Right ventricle myocardium superior (tissue), 1 donor: ENCODE results near the gene LMF1. TPM values are rescaled to one million over a fixed set of nuclear protein-coding genes. Genes with fewer than 3 reads are reported as not detected.

Experiments
- ATAC-seq: fragments of 200-7000 bp; cut with Tn5 transposase; one replicate; pipeline ENCODE4 v1.9.1; 2020; ENCODE audit warnings: mild to moderate bottlenecking; ENCODE audit not compliant: poor library complexity
- DNase-seq: peaks from one replicate; pipeline ENCODE4 v3.0.0-alpha.2; 2020
- intact Hi-C: fragments of 100-400 bp; cut with DNase I; formaldehyde crosslinking; loops from one replicate; pipeline ENCODE4 v1.11.2; 2022
- total RNA-seq: library from RNA; stranded (reverse); fragmentation: NEBNext Ultra II Directional; extraction: Animal tissue kit (Norgen Biotek cat#: 25700); gene quantifications from one replicate; pipeline ENCODE4 v1.2.1, GENCODE V29; 2021
- donor health status: DM: no; HTN: yes; CAD: no; lungs with severe emphysema.

Gene LMF1
- total RNA-seq, 1 donor from 2014 or later: 5.6 TPM

GRCh38 chr16:975291-975690 lies 4.5 kb upstream of the LMF1 start:
- intact Hi-C loops: no loop called here
- ATAC-seq (no peak), DNase-seq (no peak)

DNA sequence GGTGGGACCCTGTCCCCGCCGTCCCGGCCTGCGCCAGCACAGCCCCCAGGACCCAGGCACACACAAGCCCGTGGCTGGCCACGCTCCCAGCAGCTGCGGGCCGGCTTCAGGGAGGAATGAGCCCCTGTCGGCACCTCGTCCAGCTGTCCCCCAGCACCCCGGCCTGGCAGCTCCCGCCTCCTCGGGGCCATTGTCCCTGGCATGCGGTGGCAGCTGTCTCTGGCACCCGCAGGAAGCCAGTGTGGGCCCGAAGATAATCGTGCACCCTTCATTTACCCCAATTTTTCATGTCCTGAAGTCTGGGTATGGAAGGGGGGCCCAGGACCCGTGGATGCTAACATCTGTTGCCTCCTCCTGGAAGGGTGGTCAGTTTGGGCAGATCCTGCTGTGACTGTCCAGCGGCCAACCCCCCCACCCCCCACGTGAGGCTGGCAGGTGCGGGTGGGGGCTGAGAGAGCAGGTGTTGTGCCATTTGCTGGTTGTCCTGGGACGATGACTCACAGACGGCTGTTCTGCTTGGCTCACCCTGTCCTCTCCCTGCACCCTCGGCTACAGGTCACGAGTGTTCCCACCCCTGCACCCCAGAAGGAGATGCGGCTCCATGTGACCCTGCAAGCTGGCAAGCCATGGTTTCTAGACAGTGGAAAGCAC lies 4.0 kb upstream of the LMF1 start:
- DNase-seq (no peak), ATAC-seq (no peak)
- intact Hi-C loops: no loop called here

- peak; percentile 36 for DNase-seq
- ATAC-seq: no peak
- intact Hi-C loops: no loop called here
Measured at GRCh38 chr16:974001-974601, 3.3 kb upstream of the LMF1 start.

GRCh38 chr16:973366-973765 lies 2.6 kb upstream of the LMF1 start:
- ATAC-seq: no peak
- peak; percentile 10 for DNase-seq
- intact Hi-C loops: no loop called here

DNA sequence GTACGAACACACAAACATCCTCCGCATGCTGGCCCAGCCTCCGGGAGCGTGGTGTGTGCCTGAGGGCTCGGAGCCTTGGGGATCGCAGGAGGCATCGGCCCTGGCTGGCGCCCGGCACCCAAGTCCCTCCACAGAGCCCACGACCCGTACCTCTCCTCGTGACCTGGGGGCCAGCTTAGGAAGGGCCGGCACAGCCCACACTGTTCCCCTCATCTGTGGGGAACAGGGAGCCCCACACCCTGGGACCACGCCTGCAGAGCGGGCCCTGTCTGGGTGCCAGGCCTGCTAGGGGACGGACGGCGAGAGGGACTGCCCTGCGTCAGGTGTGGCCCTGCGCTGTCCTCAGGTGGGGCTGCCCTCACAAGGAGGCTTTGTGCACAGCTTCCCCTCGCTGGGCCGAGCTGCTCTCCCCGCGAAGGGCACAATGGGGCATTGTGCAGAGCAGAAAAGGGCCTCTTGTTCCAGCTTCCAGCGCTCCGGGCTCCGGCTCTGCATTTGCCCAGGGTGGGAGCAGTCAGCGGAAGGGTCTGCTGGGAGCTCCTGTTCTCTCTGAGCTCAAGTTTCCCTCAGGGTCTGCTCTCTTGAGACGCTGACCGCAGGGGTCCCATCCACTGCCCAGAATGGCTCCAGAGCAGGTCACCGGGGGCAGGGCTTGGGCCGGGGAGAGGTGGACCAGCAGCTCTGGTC lies 1.7 kb upstream of the LMF1 start:
- intact Hi-C loops: no loop called here
- DNase-seq (peak; percentile 43), ATAC-seq (no peak)

DNA sequence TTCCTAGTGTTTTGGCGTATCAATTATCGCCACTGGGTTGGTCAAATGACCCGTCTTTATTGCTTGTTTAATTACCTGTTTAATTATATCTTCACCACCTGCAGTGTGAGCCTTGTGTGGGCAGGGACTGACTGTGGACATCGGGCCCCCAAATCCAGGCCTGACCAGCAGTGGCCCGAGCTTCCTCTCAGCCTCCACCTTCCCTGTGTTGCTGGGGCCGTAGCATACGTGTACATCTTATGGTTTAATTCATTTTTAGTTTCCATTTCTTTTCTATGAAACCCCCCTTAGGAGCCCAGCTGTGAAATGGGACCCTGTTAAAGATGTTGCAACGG lies 1.2 kb upstream of the LMF1 start:
- ATAC-seq (no peak), DNase-seq (no peak)
- intact Hi-C loops: no loop called here

- DNase-seq (no peak), ATAC-seq (no peak)
- intact Hi-C loops: no loop called here
Measured at GRCh38 chr16:971582-971905, 760 bp upstream of the LMF1 start.

- intact Hi-C loops: no loop called here
- no peak for DNase-seq
- peak; percentile 45 for ATAC-seq
Measured at GRCh38 chr16:970386-970765, 408 bp downstream of the LMF1 start.

GRCh38 chr16:969508-970385 lies 1.0 kb downstream of the LMF1 start:
- intact Hi-C loops: no loop called here
- DNase-seq (peak; percentile 62), ATAC-seq (peak; percentile 13)

- ATAC-seq: no peak
- intact Hi-C loops: no loop called here
- DNase-seq: no peak
Measured at GRCh38 chr16:968620-969019, 2.2 kb downstream of the LMF1 start.

- DNase-seq (peak; percentile 32), ATAC-seq (no peak)
- intact Hi-C loops: no loop called here
Measured at GRCh38 chr16:967546-968295, 3.1 kb downstream of the LMF1 start.

GRCh38 chr16:967077-967541 lies 3.7 kb downstream of the LMF1 start:
- no peak for ATAC-seq
- intact Hi-C loops: no loop called here
- peak; percentile 34 for DNase-seq

- intact Hi-C loops: no loop called here
- DNase-seq (peak; percentile 24), ATAC-seq (no peak)
Measured at GRCh38 chr16:966505-966904, 4.3 kb downstream of the LMF1 start.

DNA sequence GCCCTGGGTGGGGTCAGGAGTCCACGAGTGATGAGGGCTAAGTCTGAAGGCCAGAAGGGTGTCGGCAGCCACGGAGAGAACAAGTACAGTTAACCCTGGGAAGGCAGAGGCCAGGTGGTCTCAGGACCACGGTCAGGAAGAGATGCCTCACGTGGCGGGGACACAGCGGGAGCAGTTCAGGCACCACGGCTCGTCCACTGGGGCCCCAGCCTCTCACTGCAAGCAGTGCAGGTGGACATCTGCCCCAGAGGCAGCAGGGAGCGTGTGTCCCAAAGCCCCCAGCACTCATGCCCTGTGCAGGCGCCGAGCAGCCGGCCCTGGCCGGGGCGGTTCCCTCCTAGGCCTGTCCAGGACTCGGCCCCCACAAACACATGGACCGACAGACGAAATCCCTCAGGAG lies 4.7 kb downstream of the LMF1 start:
- ATAC-seq (no peak), DNase-seq (peak; percentile 29)
- intact Hi-C loops: no loop called here

DNA sequence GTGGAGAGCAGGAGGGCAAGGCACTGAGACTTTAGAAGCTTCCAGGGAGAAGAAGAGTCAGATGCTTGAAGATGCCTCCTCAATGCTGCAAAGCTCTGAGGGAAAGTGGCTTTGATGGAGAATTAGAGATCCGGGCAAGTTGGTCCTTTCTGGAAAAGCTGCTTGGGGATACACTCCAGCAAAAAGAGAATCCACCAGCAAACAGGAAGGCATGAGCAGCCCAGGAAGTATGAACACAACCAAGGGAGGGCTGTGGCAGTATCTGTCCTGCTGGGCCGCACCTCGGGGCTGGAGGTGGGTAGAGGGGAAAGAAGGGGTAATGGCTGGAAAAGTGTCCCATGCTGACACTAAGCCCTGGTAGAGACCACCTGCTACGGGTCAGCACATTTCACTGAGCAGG lies 5.3 kb downstream of the LMF1 start:
- no peak for DNase-seq
- no peak for ATAC-seq
- intact Hi-C loops: no loop called here

DNA sequence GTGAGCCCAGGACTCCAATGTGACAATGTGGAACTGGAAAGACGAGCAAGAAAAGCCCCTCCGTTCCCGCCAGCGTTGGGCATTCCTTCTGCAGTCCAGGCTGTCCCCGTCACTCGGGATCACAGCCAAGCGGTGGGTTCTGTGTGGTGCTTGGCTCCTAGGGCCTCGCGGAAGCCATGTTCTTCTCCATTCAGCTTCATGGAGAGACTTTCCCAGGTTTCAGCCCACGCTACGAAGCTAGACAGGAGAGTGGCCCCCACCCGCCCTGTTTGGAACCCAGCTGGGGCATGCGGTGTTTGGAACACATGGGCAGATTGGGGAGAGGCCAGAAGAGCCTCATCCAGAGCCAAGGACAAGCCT lies 5.8 kb downstream of the LMF1 start:
- ATAC-seq (no peak), DNase-seq (peak; percentile 25)
- intact Hi-C loops: no loop called here

GRCh38 chr16:964356-965035 lies 6.3 kb downstream of the LMF1 start:
- intact Hi-C loops: no loop called here
- ATAC-seq (no peak), DNase-seq (peak; percentile 31)

- ATAC-seq: no peak
- intact Hi-C loops: no loop called here
Measured at GRCh38 chr16:963913-964312, 6.9 kb downstream of the LMF1 start.

More at GRCh38 chr16:963913-964312, 6.9 kb downstream of the LMF1 start:
- DNase-seq: no peak
